CD4-positive, alpha-beta memory T cell (primary cell): ENCODE results near the gene SLFN13. TPM values are rescaled to one million over a fixed set of nuclear protein-coding genes. Genes with fewer than 3 reads are reported as not detected.

Source experiments
- CTCF ChIA-PET: fragments of 350-600 bp; sonication (Branson Sonifier 250); formaldehyde crosslinking; loops from one replicate; lab custom pipeline; 2021; ENCODE audit warnings: inconsistent platforms; ENCODE audit not compliant: partially characterized antibody; lab: Charles Lee
- POLR2A ChIA-PET: fragments of 350-600 bp; sonication (Branson Sonifier 250); formaldehyde crosslinking; loops from one replicate; lab custom pipeline; 2021; ENCODE audit not compliant: partially characterized antibody; lab: Charles Lee
- DNase-seq, 5 donors: peaks; one replicate each; pipeline versions ENCODE4 v3.0.0 to v3.0.0-alpha.2; 2020 to 2022; ENCODE audit warnings: mixed read lengths in 1 of 5
- H3K27ac ChIP-seq: one replicate; pipeline ENCODE4 v1.7.0; 2013; ENCODE audit warnings: low read depth, low read length
- H3K27me3 ChIP-seq: 2 replicates; pipeline ENCODE4 v1.7.0; 2013; ENCODE audit warnings: mild to moderate bottlenecking, low read length, moderate library complexity; ENCODE audit not compliant: insufficient read depth
- H3K36me3 ChIP-seq: 2 replicates; pipeline ENCODE4 v1.7.0; 2013; ENCODE audit warnings: mild to moderate bottlenecking, low read length, moderate library complexity; ENCODE audit not compliant: insufficient read depth
- H3K4me1 ChIP-seq: 2 replicates; pipeline ENCODE4 v1.7.0; 2013; ENCODE audit warnings: mild to moderate bottlenecking, low read length, moderate library complexity; ENCODE audit not compliant: insufficient read depth
- H3K4me3 ChIP-seq, 2 donors: one replicate each; pipeline ENCODE4 v1.7.0; 2013; ENCODE audit warnings: low read length in 2 of 2, mild to moderate bottlenecking in 1 of 2
- H3K9me3 ChIP-seq, 2 donors: one replicate each; pipeline ENCODE4 v1.7.0; 2013; ENCODE audit warnings: low read length in 2 of 2, control low read depth in 1 of 2; ENCODE audit not compliant: control insufficient read depth in 1 of 2
- H3K27ac Mint-ChIP-seq, 7 donors: one replicate each; pipeline ENCODE4 v1.8.0; 2020 to 2021; ENCODE audit warnings: mixed read lengths in 7 of 7, mild to moderate bottlenecking in 6 of 7, inconsistent platforms in 3 of 7, moderate library complexity in 3 of 7
- H3K27me3 Mint-ChIP-seq, 2 donors: one replicate each; pipeline ENCODE4 v1.8.0; 2020 to 2021; ENCODE audit warnings: mixed read lengths in 2 of 2
- H3K36me3 Mint-ChIP-seq, 2 donors: one replicate each; pipeline ENCODE4 v1.8.0; 2020 to 2021; ENCODE audit warnings: mixed read lengths in 2 of 2, inconsistent platforms in 1 of 2, mild to moderate bottlenecking in 1 of 2
- H3K4me1 Mint-ChIP-seq, 4 donors: one replicate each; pipeline ENCODE4 v1.8.0; 2020 to 2021; ENCODE audit warnings: mixed read lengths in 4 of 4, mild to moderate bottlenecking in 1 of 4
- H3K4me3 Mint-ChIP-seq, 8 donors: one replicate each; pipeline ENCODE4 v1.8.0; 2020 to 2021; ENCODE audit warnings: mixed read lengths in 8 of 8, mild to moderate bottlenecking in 7 of 8, moderate library complexity in 6 of 8, inconsistent platforms in 3 of 8
- H3K9me3 Mint-ChIP-seq, 8 donors: one replicate each; pipeline ENCODE4 v1.8.0; 2020 to 2021; ENCODE audit warnings: mixed read lengths in 8 of 8, mild to moderate bottlenecking in 5 of 8, inconsistent platforms in 3 of 8, moderate library complexity in 1 of 8
- intact Hi-C: fragments of 100-400 bp; cut with micrococcal nuclease; formaldehyde crosslinking; loops from one replicate; pipeline ENCODE4 v1.15.1; 2023
- polyA plus RNA-seq, 2 donors: library from polyadenylated mRNA; unstranded; fragments of 300-500 nt; fragmentation: Illumina TruSeq; gene quantifications; one replicate each; pipeline ENCODE4 v1.2.3, GENCODE V29; 2021
- total RNA-seq, 2 experiments: library from RNA; stranded (reverse); gene quantifications; one replicate each; pipeline ENCODE4 v1.2.3, GENCODE V29; 2021

SLFN13 gene
- total and polyA plus RNA-seq, 4 experiments from 2014 or later = 5.4 to 27.3 (median 15.2) TPM

DNA sequence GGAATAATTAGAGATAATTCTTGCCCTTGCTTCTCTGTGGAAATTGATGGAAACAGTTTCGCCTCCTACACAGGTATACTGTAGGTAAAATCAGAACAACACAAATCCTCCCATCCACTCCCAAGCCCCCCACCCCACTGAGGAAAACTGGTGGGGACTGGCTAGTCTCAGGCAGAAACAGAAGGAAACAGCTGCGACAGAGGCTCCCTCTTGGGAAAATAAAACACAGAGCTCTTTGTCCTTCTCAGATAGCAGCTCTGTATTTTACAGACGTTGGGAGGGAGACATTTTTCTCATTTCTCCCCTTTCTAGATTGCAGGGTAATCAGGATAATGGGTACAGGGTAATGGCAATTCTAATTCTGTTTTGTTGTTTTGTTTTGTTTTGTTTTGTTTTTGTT is 1.1 kb downstream of the SLFN13 start:
- CTCF ChIA-PET = interaction anchor here (1.0 to 2.4 kb wide), 6 partner anchors 14 to 88 kb away, joined by 3 to 10 read pairs (median 7); partner anchors contain the start of gene SLFN12
- peaks cover 6 to 18% (median 11%) of the 10 kb centered on the region in 4 donors for H3K4me1 Mint-ChIP-seq
- POLR2A ChIA-PET = interaction anchor here (0.9 to 3.2 kb wide), 21 partner anchors 10 to 235 kb away, joined by 3 to 46 read pairs (median 6); partner anchors contain the start of genes SLFN11, SLFN12, SLFN12L and SLFN5
- no peak for DNase-seq
- peak overlapping the region; percentile 67 to 92 (median 86) for H3K4me3 Mint-ChIP-seq
- H3K9me3 Mint-ChIP-seq = no peaks in the 10 kb centered on the region
- intact Hi-C loops = loop anchor here (5.0 kb wide), 2 partner anchors 40 to 85 kb away; no protein-coding TSS in a partner anchor
- no peaks in the 10 kb centered on the region for H3K9me3 ChIP-seq
- H3K27me3 ChIP-seq = no peaks in the 10 kb centered on the region
- peaks cover 8% of the 10 kb centered on the region for H3K4me1 ChIP-seq
- no peak overlapping the region for H3K27ac ChIP-seq
- H3K36me3 Mint-ChIP-seq = peaks cover 9 to 21% of the 10 kb centered on the region in 2 donors
- peak overlapping the region; percentile 39 to 95 (median 75) for H3K27ac Mint-ChIP-seq
- H3K27me3 Mint-ChIP-seq = no peaks in the 10 kb centered on the region
- no peaks in the 10 kb centered on the region for H3K36me3 ChIP-seq
- H3K4me3 ChIP-seq = peak overlapping the region in 1 of 2 donors; percentile 15

DNA sequence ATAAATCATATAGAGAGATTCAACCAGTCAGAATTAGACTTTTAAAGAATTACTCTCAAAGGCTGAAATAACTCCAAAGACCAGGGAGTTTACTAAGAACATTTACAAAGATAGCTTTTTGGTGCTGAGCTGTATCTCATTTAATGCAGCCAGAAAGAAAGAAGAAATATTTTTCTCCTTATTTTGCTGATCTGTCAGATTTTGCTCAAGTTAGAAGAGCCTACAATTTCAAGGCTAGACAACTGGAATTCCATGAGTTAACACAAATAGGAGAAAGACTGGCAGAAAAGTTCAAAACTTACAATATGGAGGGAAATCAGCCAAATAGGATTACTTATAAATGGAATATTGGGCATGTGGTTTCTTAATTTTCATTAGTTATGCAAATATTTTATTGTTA is 10.1 kb downstream of the SLFN13 start:
- Mint-ChIP-seq H3K27me3 (no peaks in the 10 kb centered on the region), H3K27ac (no peak overlapping the region), H3K9me3 (no peaks in the 10 kb centered on the region), H3K4me1 (peaks cover 3 to 8% (median 6%) of the 10 kb centered on the region in 4 donors), H3K36me3 (peaks cover 12% of the 10 kb centered on the region in 2 donors), H3K4me3 (no peak overlapping the region)
- DNase-seq = no peak
- ChIA-PET POLR2A (interaction anchor here (0.6 kb wide), 1 partner anchor 549 kb away, joined by 5 read pairs; no protein-coding TSS in a partner anchor), CTCF (interaction anchor here (1.0 kb wide), 1 partner anchor 16 kb away, joined by 3 read pairs; no protein-coding TSS in a partner anchor)
- Histone ChIP-seq H3K4me3 (no peak overlapping the region), H3K4me1 (peaks cover 5% of the 10 kb centered on the region), H3K36me3 (no peaks in the 10 kb centered on the region), H3K27me3 (no peaks in the 10 kb centered on the region), H3K27ac (no peak overlapping the region), H3K9me3 (no peaks in the 10 kb centered on the region)
- intact Hi-C loops = no loop called here

DNA sequence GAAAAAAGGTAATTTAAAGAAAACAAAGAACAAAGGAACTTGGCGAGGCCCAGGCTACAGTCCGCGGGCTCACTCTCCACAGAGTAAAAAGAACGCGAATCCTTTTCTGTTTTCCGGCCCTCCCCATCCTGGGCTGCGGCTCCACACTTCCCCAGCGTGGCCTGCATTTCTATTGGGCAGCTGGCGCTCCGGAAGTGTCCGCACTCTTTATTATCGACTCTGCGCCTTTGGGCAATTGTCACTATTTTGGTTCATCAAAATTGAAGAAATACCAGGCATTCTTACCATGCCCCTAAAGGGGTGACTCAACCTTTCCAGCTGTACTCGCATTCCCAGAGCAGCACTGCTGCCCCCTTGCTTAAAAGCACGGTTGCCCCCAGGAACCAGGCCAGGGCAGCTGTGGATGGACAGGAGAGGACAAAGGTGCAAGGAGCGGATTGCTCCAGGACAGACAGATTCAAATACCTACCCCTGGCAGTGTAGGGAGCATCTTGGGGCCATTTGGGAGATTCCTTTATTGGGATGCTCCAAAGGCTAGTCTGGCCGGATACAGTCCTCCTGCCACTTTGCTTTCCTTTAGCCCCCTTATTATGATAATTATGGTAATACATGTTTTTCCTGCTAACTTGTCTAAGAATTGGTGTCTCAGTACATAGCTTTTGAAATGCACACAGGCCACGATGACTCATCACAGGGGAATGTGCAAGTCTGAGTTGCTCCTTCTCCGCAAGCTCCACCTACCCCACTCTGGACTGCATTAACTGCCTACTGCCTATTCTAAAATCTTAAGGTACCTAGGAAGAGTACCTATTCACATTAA is 15.3 kb downstream of the SLFN13 start:
- H3K27me3 ChIP-seq = no peaks in the 10 kb centered on the region
- Mint-ChIP-seq H3K27ac (peak overlapping the region; percentile 70 to 97 (median 91)), H3K4me1 (peaks cover 27 to 60% (median 42%) of the 10 kb centered on the region in 4 donors), H3K4me3 (peak overlapping the region; percentile 93 to 100 (median 97)), H3K36me3 (peaks cover 0 to 8% of the 10 kb centered on the region in 2 donors), H3K27me3 (no peaks in the 10 kb centered on the region), H3K9me3 (peaks cover 0 to 2% (median 0%) of the 10 kb centered on the region in 8 donors)
- H3K27ac ChIP-seq = peak overlapping the region; percentile 61
- H3K36me3 ChIP-seq = no peaks in the 10 kb centered on the region
- POLR2A ChIA-PET = interaction anchor here (0.6 to 2.6 kb wide), 17 partner anchors 15 to 273 kb away, joined by 3 to 39 read pairs (median 5); partner anchors contain the start of genes PEX12, SLFN11, SLFN12L and SLFN13
- peak overlapping the region; percentile 79 to 83 for H3K4me3 ChIP-seq
- CTCF ChIA-PET = interaction anchor here (0.6 to 2.2 kb wide), 6 partner anchors 15 to 171 kb away, joined by 3 to 10 read pairs (median 6); partner anchors contain the start of gene SLFN13
- peaks cover 39% of the 10 kb centered on the region for H3K4me1 ChIP-seq
- H3K9me3 ChIP-seq = no peaks in the 10 kb centered on the region
- peak; percentile 24 to 81 (median 30) for DNase-seq
- intact Hi-C loops = loop anchor here (2.0 kb wide), 4 partner anchors 54 to 120 kb away; partner anchors contain the start of gene SLFN11

DNA sequence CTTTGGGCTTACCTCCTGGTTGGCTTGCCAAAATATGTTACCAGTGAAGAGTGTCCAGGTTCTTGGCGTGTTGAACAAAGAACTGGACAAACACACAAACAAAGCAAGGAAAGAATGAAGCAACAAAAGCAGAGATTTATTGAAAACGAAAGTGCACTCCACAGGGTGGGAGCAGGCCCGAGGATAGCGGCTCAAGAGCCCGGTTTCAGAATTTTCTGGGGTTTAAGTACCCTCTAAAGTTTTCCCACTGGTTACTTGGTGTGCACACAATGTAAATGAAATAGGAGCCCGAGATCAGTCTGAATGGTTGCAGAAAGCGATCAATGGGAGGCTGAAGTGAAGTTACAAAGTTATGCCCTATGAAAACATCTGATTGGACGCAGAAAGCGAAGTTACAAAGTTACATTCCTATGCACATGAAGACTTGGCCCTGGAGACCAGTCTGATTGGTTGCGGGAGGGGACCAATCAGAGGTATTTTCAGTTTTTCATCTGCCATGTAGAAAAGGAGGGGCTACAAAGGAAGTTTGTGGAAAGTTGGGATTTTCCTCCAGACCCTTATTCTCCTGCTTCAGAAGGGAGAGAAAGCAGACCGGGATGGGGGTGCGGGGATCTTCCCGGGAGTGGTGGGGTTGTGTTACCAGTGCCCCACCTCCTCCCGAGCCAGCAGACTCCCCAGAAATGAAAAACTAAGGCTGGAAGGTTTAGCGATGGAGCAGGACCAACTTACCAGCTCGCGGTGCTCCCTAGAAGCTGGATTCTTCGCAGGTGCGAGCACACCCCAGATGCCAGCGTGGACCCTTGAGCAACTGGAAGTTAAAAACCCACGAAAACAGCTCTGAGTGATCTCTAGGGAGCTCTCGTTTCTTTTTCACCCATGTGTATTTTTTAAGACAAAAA is 16.1 kb downstream of the SLFN13 start, which contains the start of gene SLFN12:
TSS of gene SLFN12 (minus strand) at position 325 of the 899 bp plus-strand sequence. CDS start 9,472 bp downstream, outside the sequence.
- Histone ChIP-seq H3K36me3 (no peaks in the 10 kb centered on the region), H3K9me3 (no peaks in the 10 kb centered on the region), H3K4me1 (peaks cover 44% of the 10 kb centered on the region), H3K27me3 (no peaks in the 10 kb centered on the region), H3K27ac (peak within 1 kb of the TSS; percentile 61), H3K4me3 (peak within 1 kb of the TSS; percentile 79 to 83)
- intact Hi-C loops = loop anchor here (2.0 kb wide), 4 partner anchors 54 to 120 kb away; partner anchors contain the start of gene SLFN11
- no peaks in the 10 kb centered on the region for H3K27me3 Mint-ChIP-seq
- peak within 1 kb of the TSS; percentile 93 to 100 (median 97) for H3K4me3 Mint-ChIP-seq
- CTCF ChIA-PET = interaction anchor here (1.2 to 2.2 kb wide), 4 partner anchors 16 to 120 kb away, joined by 5 to 10 read pairs (median 8); partner anchors contain the start of gene SLFN13
- H3K27ac Mint-ChIP-seq = peak within 1 kb of the TSS; percentile 88 to 97 (median 94)
- POLR2A ChIA-PET = interaction anchor here (0.8 to 2.6 kb wide), 13 partner anchors 12 to 189 kb away, joined by 3 to 39 read pairs (median 6); partner anchors contain the start of genes PEX12, SLFN11, SLFN12L and SLFN13
- DNase-seq = peak; percentile 67 to 74 (median 72)
- peaks cover 0 to 8% of the 10 kb centered on the region in 2 donors for H3K36me3 Mint-ChIP-seq
- peaks cover 0 to 2% (median 0%) of the 10 kb centered on the region in 8 donors for H3K9me3 Mint-ChIP-seq
- H3K4me1 Mint-ChIP-seq = peaks cover 32 to 68% (median 48%) of the 10 kb centered on the region in 4 donors

DNA sequence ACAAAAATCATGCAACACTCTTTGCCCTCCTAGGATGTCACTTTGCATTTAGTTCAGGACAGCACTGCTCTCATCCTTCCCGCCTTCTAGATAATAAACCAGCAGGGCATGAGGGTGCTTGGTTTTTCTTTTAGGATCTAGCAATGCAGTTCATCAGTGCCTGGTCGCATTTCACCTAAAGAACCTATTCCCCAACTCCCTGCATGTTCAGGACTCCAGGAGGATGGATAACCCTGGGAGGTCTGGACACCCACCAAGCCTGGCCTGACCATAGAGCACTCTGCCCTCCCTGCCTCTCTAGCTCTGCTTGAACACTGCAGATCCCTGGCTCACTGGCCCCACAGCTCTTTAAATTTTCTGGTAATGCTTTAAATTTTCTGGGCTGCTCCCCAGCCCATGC is 18.9 kb downstream of the SLFN13 start:
- H3K27ac Mint-ChIP-seq = peak overlapping the region in 1 of 7 donors; percentile 29
- H3K9me3 Mint-ChIP-seq = peaks cover 0 to 2% (median 0%) of the 10 kb centered on the region in 8 donors
- CTCF ChIA-PET = interaction anchor here (0.9 to 1.9 kb wide), 2 partner anchors 18 to 117 kb away, joined by 3 to 6 read pairs; no protein-coding TSS in a partner anchor
- no peaks in the 10 kb centered on the region for H3K27me3 Mint-ChIP-seq
- H3K27me3 ChIP-seq = no peaks in the 10 kb centered on the region
- peaks cover 44% of the 10 kb centered on the region for H3K4me1 ChIP-seq
- DNase-seq = no peak
- intact Hi-C loops = no loop called here
- no peak overlapping the region for H3K4me3 Mint-ChIP-seq
- H3K4me1 Mint-ChIP-seq = peaks cover 33 to 68% (median 48%) of the 10 kb centered on the region in 4 donors
- peaks cover 0 to 8% of the 10 kb centered on the region in 2 donors for H3K36me3 Mint-ChIP-seq
- no peaks in the 10 kb centered on the region for H3K9me3 ChIP-seq
- no peaks in the 10 kb centered on the region for H3K36me3 ChIP-seq
- POLR2A ChIA-PET = interaction anchor here (0.7 to 2.0 kb wide), 3 partner anchors 9 to 256 kb away, joined by 3 to 7 read pairs (median 3); partner anchors contain the start of gene SLFN13
- no peak overlapping the region for H3K27ac ChIP-seq
- no peak overlapping the region for H3K4me3 ChIP-seq

GRCh38 chr17:35428229-35428628 is 20.3 kb downstream of the SLFN13 start:
- H3K27ac ChIP-seq = no peak overlapping the region
- ChIA-PET CTCF (interaction anchor here (1.6 to 1.9 kb wide), 2 partner anchors 60 to 115 kb away, joined by 4 to 6 read pairs; no protein-coding TSS in a partner anchor), POLR2A (interaction anchor here (1.0 to 2.0 kb wide), 7 partner anchors 20 to 115 kb away, joined by 3 to 7 read pairs (median 4); partner anchors contain the start of genes SLFN11 and SLFN13)

More at GRCh38 chr17:35428229-35428628, 20.3 kb downstream of the SLFN13 start:
- intact Hi-C loops = no loop called here
- Histone ChIP-seq H3K9me3 (no peaks in the 10 kb centered on the region), H3K36me3 (no peaks in the 10 kb centered on the region), H3K4me3 (no peak overlapping the region), H3K4me1 (peaks cover 37% of the 10 kb centered on the region), H3K27me3 (no peaks in the 10 kb centered on the region)
- Mint-ChIP-seq H3K27ac (peak overlapping the region in 5 of 7 donors; percentile 16 to 77 (median 67)), H3K4me3 (peak overlapping the region in 2 of 8 donors; percentile 5 to 36), H3K36me3 (peaks cover 0 to 5% of the 10 kb centered on the region in 2 donors), H3K4me1 (peaks cover 28 to 58% (median 41%) of the 10 kb centered on the region in 4 donors), H3K9me3 (peaks cover 0 to 2% (median 0%) of the 10 kb centered on the region in 8 donors), H3K27me3 (no peaks in the 10 kb centered on the region)
- DNase-seq = no peak
